GM21737 (cell line): ENCODE measurements around the gene ARID3C.

Source experiments
- ATAC-seq: cut with Tn5 transposase; IDR thresholded peaks from one replicate; pipeline ENCODE4 v1.9.1; 2021; ENCODE audit warnings: mild to moderate bottlenecking, moderate library complexity; ENCODE audit not compliant: unreplicated experiment

The ARID3C gene, protein sequence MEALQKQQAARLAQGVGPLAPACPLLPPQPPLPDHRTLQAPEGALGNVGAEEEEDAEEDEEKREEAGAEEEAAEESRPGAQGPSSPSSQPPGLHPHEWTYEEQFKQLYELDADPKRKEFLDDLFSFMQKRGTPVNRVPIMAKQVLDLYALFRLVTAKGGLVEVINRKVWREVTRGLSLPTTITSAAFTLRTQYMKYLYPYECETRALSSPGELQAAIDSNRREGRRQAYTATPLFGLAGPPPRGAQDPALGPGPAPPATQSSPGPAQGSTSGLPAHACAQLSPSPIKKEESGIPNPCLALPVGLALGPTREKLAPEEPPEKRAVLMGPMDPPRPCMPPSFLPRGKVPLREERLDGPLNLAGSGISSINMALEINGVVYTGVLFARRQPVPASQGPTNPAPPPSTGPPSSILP

DNA sequence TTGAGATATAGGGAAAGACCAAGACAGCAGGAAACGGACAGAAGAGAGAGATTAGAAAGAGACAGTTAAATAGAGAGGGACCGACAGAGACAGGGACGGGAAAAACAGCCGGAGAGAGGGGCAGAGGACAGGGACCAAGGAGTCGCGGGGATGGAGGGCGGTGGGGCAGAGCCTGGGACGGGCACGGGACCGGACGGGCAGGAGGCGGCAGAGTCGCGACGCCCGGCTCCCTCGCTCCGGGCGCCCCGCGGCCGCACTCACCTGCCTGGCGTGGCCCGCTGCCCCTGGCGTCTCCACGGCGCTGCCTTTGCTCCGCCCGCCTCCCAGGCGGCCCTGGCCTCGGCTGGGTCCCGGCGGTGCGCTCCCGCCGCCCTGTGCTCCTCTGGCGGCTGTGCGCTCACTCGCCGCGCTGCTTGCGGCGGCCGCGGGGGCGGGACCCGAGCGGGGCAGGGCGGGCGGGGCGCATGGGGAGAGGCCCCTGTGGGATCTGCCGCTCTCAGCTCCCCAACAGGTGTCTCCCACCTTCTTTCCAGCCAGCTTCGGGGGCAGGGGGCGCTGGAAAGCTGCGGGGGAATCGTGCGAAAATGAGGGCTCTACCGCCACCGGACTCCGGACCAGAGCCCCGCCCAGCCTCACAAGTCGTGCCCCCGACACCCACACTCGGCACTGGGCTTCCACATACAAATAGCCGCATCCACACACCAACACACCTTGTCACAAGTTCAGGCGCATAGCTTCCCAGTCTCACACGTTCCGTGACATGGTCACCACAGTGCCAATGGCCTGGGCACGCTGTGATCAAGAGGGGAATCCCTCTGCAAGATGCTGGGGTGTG is at the start of gene ARID3C:
Gene ARID3C (minus strand): TSS at position 411 of the 835 bp plus-strand sequence. CDS start 1,052 bp downstream, outside the sequence.
- no peak for ATAC-seq

DNA sequence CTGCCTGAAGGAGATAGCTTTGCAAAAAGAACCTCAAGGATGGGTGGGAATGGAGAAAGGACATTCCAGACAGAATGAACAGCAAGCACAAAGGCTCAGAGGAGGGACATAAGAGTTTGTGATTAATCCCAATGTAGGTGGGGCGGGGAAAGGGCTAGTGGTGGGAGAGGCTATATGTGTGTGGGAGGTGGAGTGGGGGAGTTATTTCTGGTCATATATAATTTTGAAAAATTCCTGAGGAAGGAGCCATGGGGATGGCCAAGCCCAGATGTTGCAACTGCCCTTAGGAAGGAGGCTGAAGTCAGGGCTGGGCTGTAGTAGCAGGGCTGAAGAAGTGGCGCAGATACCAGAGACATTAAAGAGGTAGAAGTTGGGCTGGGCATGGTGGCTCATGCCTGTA is 47.0 kb upstream of the ARID3C start:
- ATAC-seq: no peak

DNA sequence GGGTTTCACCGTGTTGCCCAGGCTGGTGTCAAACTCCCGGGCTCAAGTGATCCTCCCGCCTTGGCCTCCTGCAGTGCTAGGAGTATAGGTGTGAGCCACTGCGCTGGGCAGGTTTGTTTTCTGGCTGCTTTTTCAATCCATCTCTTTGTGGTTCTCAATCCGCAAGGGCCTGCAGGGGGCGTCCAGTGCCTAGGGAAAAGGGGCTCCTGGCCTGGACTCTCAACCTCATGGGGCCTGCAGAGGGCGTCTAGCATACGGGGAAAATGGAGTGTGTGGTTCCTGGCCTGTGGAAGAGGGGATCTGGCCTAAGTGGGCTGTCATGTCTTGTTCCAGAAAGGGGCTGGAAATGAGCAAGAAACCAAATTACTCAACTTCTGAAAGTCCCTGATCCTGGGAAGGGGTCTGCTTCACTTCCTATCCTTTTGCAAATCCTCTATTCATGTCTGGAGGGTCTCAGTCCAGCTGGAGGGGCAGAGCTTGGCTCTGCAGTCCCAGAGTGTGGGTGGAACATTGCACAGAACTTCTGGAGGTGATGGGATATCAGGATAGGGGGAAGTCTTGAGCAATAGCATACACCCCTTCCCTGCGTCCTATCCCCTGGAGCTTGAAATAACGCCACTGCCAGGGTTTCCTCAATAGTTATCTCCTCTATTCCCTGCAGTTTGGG is 46.3 kb upstream of the ARID3C start:
- no peak for ATAC-seq

DNA sequence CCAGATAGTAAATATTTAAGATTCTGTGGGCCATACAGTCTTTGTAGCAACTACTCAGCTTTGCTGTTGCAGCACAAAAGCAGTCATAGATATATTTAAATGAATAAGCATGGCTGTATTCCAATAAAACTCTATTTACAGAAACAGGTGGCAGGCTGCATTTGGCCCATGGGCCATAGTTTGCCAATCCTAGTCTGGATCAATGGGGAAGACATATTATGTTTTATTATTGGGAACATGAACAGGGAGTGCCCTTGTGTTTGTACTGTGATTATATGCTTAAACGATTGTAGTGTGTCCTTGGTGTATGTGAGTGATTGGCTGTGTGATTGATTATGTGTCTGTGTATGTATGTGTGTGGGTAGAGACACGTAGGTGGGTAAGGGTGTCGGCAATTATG is 45.6 kb upstream of the ARID3C start:
- ATAC-seq: no peak

DNA sequence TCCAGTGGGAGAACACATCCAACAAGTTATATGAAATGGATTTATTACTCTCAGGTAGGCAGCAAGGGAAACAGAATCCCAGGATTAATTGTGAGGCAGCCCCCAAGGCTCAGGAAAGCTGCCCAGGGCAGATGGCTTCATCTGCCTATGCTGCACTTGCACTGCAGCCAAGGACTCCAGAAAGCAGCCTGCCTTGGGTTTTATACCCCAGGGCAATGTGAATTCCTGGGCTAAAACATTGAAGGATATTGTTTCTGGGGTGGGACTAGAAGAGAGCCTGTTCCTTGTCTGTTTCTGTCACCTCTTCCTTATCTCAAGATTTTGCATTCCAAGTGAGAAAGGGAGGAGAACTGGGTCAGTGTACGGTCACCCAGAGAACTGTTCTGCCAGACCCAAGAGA is 42.4 kb upstream of the ARID3C start:
- no peak for ATAC-seq

DNA sequence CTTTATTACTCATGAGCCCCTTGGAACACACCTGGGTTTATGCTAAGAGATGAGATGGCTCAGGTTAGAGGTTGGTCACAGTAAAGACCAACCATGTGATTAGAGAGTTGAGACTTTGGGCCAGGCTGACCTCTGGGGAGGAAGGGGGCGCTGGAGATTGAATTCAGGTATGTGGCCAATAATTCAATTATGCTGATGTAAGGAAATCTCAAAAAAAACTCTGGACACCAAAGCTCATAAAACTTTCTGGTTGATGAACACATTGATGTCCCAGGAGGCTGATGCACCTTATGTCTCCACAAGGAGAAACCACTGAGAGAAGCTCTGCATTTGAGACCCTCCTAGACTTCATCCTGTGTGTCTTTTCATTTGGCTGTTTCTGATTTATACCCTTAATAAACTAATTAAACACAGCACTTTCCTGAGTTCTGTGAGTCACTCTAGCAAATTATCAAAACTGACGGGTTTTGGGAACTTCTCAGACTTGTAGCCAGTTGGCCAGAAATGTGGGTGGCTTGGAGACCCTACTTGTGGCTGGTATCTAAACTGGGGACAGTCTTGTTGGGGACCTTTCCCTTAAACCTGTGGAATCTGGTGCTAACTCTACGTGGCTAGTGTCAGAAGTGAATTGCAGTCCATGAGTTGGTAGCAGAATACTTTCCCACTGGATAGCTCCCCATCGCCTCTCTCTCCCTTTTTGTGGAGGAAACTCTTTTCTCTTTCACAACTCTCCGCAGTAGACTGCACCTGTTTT is 41.1 kb upstream of the ARID3C start:
- ATAC-seq: no peak

DNA sequence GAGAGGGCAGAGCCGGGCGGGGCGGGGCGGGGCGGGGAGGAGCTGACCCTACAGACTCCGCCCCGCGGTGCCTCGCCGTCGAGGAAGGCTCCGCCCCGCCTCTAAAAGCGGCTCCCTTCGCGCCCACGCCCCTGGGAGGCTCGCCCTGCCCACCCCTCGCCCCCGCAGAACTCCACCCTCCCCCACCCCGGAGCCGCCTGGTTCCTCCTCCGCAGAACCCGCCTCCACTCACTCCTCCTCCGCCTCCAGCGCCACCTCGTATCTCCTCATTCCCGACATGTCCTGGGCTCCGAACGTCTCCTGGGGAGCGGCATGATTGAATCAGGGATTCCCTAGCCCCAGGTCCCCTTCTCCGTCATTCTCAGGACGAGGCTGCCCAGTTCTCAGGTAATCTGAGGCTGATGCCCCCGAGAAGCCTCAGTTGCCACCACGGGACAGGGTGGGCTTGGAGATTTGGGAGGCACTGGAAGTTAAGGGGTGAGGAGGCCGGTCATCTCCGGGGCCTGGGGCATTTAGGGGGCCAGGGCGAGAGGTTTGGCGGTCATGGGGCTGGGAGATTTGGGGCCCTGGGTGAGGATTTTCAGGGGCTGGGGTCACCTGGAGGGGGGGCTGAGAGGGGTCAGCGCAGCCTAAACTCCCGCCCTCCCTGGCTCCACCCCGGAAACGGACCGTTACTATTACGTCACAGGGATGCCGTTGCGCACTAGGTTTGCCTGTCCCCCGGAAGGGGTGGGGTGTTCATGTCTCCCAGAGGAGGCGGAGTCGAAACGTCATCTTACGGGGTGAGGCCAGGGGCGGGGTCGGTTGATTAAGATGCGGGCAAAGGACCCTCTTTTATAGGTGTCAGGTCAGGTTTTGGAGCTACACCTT is 36.8 kb upstream of the ARID3C start:
- peak; percentile 65 for ATAC-seq

DNA sequence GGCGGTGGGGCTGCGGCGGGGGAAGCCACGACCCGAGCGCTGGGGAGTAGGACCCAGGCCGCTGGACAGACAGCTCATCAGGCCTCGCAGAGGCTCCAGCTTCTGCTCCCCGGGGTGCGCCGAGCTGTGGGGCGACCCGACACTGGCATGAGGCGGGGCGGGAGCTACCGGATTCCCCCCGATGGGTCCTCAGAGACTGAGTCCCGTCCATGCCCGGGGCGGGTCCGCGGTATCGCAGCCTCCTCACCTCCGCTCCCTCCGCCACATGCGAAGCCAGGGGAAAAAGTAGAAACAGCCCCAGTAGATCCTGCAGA is 36.2 kb upstream of the ARID3C start:
- ATAC-seq: peak; percentile 23

DNA sequence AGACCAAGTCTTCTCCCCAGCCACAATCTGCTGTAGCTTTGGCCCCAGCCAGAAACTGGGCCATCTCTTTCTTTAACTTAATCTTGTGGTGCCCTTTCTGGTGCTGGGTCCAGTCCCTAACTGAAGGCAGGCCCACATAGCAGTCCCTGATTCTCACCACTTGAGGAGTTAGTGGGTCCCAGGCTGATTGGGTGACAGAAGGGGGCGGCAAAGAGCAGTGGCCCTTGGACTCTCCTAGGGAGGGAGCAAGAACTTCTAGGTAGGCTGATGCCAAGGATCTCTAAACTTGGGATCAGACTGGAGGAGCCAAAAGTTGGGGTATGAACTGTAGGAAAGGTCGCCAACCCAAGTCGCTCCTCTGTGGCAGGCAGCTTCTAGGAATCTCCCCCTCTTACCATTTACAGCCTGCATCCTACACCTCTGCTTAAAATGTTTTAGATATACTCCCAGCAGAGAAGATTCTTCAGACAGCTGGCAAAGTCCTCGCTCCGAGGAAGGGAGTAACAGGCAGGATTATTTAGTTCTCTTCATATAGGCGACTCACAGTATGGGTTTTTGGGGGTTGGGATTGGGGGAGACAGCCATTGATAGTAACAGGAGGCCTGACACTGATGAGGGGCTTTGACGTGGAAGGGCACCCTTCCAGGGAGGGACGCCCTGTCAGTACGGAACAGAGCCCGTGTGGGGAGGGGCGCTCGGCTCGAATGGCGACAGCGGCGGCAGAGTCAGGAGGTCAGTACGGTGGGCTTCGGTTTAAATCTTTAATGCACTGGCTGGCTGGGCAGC is 35.6 kb upstream of the ARID3C start:
- peak; percentile 61 for ATAC-seq

DNA sequence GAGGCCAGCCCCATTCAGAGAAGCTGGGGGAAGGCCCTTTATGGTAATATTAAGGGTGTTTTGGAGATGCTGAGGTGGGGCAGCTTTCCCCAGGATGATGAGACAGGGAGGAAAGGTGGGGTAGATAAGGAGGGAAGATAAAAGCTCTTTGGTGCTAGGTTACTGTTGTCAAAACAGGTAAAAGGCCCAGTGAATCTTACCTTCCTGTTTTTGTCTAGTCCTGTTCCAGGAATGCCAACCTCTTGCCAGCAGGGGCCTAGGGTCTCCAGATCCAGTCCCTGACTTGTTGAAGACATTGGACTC is 34.4 kb upstream of the ARID3C start:
- no peak for ATAC-seq

DNA sequence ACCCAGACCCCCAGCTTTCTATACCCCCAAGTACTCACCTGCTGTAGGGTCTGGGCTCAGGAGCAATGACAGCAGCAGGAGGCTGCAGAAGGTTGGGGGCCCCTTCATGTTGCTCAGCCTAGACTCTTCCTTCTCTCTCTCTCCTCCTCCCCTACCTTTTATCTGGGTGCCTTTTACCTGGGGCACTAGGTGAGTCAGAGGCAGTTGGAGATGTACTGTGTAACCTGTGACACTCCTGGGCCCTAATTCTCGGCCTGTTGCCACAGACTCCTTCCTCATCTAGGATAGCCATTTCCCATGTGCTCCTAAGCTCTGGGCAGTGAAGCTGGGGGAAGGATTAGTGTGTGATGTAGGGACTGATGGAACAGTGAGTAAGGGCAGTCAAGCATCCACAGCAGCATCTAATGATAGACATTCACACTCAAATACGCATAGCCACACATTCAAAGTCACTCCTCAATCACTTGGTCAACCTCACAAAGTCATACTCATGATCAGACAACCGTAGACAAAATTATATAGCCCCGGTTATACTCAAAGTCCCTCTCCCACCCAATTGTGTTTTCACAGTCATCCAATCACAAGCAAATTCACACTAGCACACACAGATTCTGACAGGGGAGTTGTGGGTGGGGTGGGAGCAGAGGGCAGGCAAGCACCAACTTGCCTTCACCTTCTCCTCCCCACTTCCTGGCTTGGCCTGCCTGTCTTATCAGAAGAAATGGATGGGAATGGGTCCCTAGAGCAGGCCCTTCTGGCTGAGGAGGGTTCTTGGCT is 33.8 kb upstream of the ARID3C start, which contains the start of gene CCL27:
Gene CCL27 (minus strand): TSS at position 132 of the 777 bp plus-strand sequence. CDS start 24 bp downstream, at position 108.
- ATAC-seq: no peak

DNA sequence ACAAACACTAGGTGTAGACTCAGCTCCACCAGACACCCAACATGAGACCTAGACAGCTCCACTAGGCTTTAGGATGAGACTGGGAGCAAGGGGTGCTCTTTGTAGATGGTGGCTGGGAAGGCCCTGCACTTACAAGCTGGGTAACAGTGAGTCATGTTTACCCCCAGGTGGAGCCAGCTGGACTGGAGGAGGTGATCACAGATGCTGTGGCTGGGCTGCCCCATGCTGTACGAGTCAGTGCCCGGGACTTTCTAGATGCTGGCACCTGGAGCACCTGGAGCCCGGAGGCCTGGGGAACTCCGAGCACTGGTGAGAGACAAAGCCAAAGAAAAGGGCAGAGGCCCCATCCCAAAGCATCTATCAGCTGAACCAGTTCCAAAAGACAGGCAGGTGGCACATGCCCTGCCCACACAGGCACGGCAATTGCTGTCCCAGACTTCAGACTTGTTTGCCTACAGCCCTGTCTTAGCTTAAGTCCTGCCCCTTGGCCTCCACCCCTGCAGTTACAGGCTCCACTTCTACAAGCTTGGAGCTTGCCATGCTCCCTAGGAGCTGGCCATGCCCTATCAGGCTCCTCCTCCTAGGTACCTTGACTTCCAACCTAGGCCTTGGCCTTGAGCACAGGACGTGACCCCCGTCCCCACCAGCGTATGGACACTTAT is 30.9 kb upstream of the ARID3C start:
- no peak for ATAC-seq

DNA sequence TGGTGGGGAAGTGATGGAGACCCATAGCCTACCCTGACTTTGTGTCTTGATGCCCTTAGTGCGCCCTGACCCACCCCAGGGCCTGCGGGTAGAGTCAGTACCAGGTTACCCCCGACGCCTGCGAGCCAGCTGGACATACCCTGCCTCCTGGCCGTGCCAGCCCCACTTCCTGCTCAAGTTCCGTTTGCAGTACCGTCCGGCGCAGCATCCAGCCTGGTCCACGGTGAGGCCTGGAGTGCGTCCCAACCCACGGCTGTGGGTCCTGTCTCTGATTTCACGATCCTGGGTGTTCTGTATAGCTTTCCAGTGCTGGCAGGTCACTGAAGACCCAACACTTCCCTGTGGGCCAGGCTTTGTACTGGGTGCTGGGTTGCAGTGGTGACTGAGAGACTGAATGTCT is 29.6 kb upstream of the ARID3C start:
- no peak for ATAC-seq

DNA sequence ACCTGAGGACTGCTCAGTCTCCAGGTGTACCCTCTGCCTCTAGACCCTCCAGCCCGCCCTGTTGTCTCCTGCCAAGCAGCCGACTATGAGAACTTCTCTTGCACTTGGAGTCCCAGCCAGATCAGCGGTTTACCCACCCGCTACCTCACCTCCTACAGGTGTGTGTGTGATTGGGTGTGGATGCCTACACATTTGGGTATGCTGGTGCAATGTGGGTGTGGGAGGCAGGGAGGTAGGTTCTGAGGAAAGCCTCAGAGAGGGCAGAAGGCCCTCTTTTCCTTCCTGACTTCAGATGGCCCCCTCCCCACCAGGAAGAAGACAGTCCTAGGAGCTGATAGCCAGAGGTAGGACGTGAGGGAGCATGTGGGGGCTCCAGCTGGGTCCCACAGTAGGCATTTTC is 28.1 kb upstream of the ARID3C start:
- no peak for ATAC-seq

DNA sequence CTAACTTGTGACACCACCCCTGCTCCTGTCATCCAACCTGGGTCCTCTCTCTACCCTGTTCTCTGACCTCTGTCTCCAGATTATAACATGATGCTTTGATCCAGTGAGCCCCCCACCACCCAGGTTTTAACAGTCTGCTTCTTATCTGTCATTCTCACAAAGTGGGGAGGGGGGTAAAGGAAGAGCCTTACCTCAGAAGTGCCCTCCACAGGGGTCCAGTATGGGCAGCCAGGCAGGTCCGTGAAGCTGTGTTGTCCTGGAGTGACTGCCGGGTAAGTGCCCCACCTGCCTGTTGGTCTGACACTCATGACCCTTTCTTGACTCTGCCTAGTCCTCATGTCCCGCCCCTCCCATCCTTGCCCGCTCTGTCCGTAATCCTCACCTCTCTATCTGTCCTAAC is 26.5 kb upstream of the ARID3C start:
- no peak for ATAC-seq

DNA sequence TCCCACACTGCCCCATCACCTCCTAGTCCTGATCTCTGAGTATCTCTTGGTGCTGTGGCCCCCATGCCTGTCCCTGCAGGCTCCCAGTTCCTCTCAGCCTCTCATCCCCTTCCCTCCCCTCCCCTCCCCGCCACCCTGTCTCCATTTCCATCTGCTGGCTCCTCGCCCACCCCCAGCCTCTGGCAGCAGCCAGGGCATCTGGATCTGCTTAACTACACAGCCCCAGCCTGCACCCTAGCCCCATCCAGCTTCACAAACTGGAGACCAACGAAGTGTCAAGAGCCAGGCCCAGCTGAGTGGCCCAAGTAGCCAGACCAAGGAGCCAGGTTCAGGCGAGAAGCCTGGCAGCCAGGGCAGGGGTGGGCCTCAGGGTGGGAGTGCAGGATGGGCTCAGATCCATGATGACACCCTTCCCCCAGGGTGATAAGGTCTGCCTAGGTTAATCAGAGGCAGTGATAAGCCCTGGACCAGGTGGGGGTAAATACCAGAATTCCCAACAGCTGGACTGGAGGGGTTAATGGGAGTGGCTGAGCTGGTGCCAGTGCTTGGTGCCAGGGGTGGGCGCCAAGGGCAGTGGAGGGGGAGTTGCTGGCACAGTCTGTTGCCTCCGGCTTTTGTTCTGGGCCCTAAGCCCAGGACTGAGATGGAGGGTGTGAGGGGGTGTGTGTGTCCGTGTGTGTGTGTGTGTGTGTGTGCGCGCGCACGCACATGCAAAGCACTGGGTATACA is 25.6 kb upstream of the ARID3C start:
- no peak for ATAC-seq
